GM10847 (cell line): ENCODE measurements around the gene FBXL7.

Experiments
- POLR2A ChIP-seq: IDR thresholded peaks from 2 replicates; pipeline ENCODE4 v1.6.1; 2011; ENCODE audit not compliant: insufficient read length; ENCODE audit errors: extremely low read depth

FBXL7 gene

GRCh38 chr5:15612915-15613635 lies 113.1 kb downstream of the FBXL7 start:
- TF ChIP-seq POLR2A, result no peak

- TF ChIP-seq POLR2A, result no peak
Measured at GRCh38 chr5:15614679-15615078, 114.7 kb downstream of the FBXL7 start.

- TF ChIP-seq POLR2A, result no peak
Measured at GRCh38 chr5:15615859-15616258, 115.9 kb downstream of the FBXL7 start.

GRCh38 chr5:15618938-15619337 lies 119.0 kb downstream of the FBXL7 start:
- TF ChIP-seq POLR2A, result no peak

GRCh38 chr5:15620501-15620900 lies 120.5 kb downstream of the FBXL7 start:
- TF ChIP-seq POLR2A, result no peak

- no peak for TF ChIP-seq POLR2A
Measured at GRCh38 chr5:15621094-15621493, 121.1 kb downstream of the FBXL7 start.

GRCh38 chr5:15623794-15624193 lies 123.8 kb downstream of the FBXL7 start:
- no peak for TF ChIP-seq POLR2A

- no peak for TF ChIP-seq POLR2A
Measured at GRCh38 chr5:15627109-15627508, 127.1 kb downstream of the FBXL7 start.

GRCh38 chr5:15627647-15628046 lies 127.7 kb downstream of the FBXL7 start:
- TF ChIP-seq POLR2A, result no peak

- no peak for TF ChIP-seq POLR2A
Measured at GRCh38 chr5:15630441-15630840, 130.5 kb downstream of the FBXL7 start.

GRCh38 chr5:15634591-15635288 lies 134.8 kb downstream of the FBXL7 start:
- TF ChIP-seq POLR2A, result no peak

GRCh38 chr5:15635289-15635616 lies 135.3 kb downstream of the FBXL7 start:
- no peak for TF ChIP-seq POLR2A

GRCh38 chr5:15637345-15637744 lies 137.4 kb downstream of the FBXL7 start:
- no peak for TF ChIP-seq POLR2A

GRCh38 chr5:15637886-15638285 lies 137.9 kb downstream of the FBXL7 start:
- no peak for TF ChIP-seq POLR2A

GRCh38 chr5:15638296-15638695 lies 138.3 kb downstream of the FBXL7 start:
- no peak for TF ChIP-seq POLR2A

- no peak for TF ChIP-seq POLR2A
Measured at GRCh38 chr5:15639288-15639687, 139.3 kb downstream of the FBXL7 start.

- TF ChIP-seq POLR2A, result no peak
Measured at GRCh38 chr5:15640116-15640515, 140.1 kb downstream of the FBXL7 start.
